ENCODE data around the gene DQX1.
"Not testable (repeated sequence)": the region's sequence is repeated elsewhere in the genome, so short reads cannot be mapped to it uniquely, and the experiment has no call there.

The DQX1 gene, protein sequence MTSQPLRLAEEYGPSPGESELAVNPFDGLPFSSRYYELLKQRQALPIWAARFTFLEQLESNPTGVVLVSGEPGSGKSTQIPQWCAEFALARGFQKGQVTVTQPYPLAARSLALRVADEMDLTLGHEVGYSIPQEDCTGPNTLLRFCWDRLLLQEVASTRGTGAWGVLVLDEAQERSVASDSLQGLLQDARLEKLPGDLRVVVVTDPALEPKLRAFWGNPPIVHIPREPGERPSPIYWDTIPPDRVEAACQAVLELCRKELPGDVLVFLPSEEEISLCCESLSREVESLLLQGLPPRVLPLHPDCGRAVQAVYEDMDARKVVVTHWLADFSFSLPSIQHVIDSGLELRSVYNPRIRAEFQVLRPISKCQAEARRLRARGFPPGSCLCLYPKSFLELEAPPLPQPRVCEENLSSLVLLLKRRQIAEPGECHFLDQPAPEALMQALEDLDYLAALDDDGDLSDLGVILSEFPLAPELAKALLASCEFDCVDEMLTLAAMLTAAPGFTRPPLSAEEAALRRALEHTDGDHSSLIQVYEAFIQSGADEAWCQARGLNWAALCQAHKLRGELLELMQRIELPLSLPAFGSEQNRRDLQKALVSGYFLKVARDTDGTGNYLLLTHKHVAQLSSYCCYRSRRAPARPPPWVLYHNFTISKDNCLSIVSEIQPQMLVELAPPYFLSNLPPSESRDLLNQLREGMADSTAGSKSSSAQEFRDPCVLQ

DNA sequence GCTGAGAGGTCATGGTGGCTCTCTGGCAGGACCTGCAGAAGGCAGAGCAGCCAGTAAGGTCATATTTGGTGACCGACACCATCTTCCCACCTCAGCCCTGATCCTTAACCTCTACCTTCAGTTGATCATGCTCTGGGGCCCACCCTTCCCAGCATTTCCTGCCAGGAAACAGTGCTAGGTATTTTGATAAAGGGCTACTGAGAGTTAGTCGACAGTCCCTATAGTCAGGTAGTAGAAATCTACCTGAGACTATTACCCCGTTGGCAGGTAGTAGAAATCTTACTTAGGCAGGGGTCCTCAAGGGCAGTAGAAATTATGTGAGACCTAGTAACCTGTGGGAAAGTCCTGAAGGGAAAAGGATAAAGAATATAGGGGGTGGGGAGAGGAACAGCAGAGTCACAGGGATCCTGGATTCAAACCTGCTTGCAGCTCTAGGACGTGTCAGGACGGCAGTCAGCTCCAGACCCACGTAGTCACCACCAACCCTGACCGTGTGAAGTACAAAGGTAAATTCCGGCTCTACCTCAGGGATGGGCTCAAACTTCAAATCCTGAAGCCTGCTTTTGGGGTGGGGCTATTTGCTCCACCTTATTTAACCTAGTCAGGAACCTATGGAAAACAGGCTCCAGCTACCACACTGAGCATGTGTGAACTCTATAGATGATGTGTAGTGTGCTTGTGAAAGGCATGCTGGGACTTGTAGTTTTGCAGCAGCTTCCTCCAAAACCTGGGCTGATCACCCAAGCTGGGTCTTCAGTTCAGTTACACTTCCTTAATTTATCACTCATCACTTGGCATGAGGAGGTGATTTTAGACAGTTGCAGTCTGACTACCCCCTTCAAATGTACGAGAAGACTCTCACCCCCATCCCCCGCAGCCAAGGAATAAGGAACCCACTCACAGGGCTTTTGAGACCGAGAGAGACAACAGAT, at the start of gene DQX1:
Gene DQX1 (minus strand): TSS at position 515 of the 932 bp plus-strand sequence. CDS start 502 bp downstream, at position 13.
- no peak for DNase-seq

DNA sequence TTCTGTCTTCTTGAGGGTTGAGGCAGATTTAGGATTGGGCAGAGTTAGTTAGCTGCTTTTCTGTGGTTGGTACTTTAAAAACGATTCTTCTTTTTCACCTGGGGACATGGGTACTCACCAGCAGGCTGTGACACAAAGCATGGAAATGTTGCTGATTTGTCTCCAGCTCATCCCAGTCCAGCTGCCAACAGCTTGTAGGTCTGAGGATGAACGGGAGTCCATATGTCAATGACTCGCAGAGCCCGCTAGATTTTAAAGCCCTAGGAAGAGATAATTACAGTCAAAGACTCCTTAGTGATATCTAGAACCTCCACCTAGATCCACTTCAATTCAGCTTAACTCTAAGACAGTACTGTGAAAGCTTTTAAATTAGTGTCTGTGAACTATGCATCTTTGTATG, 49.3 kb upstream of the DQX1 start:
- no peak for DNase-seq

DNA sequence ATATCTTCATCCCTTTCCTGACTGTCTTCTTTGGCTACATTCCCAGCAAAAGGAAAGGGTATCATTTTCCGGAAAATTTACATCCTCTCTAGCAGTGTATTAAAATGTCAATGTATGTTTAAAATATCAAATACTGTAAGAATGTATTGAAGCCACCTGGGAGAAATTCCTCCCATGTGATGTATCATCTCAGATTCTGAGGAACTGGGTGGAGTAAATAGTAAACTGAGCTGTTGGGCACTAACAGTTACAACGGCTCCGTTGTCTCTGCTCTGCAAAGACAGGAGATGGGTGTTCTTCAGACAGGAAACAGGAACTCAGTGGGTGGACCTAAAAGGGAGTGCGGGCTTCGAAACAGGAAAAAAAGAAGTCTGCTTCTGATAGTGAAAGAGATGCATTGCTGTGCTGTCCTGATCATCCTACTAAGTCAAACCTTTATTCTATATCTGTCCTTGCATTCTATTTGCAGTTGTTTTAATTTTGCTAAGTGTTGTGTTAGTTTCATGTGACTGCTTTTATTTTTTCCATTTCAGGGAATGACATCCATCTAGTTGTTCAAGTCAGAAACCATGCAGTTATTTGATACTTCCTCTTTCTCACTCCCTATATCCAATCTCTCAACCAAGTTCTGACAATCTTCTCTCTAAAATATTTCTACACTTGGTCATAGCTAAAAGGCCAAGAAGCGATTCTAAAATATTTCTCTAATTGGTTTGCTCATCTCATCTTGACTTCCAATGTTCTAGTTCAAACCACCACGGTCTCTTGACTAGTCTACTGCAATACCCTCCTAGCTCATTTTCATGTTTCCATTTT, 47.9 kb upstream of the DQX1 start:
- no peak for DNase-seq

DNA sequence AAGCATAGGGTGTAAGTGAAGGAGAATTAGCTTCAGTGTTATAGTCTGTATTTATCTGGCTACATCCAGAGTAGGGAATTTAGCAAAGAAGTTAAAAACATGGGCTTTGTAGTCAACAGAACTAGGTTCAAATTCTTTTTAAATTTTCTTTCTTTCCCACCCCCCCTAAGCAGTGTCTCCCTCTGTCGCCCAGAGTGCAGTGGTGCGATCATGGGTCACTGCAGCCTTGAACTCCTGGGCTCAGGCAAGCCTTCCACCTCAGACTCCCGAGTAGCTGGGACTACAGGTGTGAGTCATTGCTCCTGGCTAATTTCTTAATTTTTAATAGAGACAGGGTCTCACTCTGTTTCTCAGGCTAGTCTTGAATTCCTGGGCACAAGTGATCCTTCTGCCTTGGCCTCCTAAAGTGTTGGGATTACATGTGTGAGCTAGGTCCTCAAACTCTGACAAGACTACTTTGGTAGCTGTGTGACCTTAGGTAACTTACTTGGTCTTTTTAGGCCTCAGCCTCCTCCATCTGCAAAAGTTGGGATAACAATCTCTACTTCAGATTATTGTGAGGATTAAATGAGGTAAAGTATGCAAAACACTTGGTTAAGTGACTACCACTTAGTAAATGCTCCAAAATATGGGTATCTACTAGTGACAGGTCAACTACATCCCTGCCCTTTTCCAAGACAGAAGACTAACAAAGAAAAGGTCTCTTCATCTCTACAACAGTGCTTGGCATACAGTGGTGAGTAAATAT, 46.3 kb upstream of the DQX1 start:
- DNase-seq: no peak

DNA sequence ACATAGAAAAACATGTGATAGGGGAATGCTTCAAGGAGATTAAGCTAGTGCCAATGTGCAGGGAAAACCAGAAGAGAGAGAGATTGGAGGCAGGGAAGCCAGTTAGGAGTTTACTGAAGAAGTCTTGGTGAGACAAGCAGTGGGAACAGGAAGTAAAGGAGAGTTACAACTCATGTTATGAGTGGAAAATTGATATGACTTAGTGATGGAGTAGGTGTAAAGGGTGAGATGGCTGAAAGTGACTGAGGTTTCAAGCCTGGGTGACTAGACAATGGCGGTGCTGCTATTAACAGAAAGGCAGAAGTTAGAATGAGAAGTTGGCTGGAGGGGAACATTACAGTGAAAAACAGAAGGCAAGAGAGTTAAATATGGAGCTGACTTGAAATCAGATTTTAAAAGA, 45.0 kb upstream of the DQX1 start:
- no peak for DNase-seq

DNA sequence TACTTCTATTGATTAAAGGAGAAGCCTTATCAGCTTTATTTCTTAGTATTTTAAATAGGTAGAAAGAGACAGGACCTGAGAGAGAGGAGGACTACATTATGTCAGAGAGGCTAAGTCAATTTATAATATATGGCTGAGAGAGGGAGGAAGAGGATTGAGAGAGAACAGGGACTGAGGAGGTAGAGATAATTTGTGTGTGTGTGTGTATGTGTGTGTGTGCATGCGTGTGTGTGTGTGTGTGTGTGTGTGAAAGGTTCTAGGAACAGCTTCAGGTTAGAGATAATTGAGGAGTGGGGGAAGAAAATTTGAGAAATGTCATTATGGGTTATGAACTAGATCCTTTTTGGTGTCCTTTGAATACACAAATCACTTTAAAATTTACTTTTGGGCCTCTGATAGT, 43.7 kb upstream of the DQX1 start:
- no peak for DNase-seq

DNA sequence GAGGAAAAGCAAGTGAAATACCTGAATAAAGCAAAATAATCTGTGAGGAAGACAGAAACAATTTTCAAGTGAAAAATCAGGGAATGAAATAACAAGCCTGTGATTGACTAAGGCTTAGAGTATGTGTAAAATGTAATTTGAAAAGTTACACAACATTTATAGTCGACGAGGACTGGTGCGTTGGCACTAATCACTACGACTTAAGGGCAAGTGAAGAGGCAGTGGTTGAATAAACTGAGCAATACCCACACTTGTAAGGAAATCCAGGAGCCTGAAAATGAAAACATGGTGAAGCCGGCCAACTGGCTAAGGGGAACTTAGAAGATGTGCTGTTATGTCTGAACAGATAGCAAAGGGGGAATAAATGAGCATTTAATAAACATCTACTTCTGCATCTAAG, 41.9 kb upstream of the DQX1 start:
- no peak for DNase-seq

DNA sequence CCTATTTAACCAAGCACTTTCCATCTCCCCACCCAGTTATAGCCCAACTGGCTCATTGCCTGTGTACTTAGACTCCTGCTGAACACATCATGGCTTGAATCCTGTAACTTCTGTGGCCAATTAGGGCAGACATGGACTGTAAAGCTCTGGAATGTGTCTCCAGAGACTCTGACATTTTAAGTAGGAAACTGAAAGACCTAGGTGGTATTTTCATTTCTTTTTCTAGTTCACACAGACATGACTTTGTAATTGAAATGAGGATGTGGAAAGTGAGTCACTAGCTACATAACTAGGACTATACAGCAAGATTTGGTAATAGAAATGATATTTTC, 40.7 kb upstream of the DQX1 start:
- no peak for DNase-seq

DNA sequence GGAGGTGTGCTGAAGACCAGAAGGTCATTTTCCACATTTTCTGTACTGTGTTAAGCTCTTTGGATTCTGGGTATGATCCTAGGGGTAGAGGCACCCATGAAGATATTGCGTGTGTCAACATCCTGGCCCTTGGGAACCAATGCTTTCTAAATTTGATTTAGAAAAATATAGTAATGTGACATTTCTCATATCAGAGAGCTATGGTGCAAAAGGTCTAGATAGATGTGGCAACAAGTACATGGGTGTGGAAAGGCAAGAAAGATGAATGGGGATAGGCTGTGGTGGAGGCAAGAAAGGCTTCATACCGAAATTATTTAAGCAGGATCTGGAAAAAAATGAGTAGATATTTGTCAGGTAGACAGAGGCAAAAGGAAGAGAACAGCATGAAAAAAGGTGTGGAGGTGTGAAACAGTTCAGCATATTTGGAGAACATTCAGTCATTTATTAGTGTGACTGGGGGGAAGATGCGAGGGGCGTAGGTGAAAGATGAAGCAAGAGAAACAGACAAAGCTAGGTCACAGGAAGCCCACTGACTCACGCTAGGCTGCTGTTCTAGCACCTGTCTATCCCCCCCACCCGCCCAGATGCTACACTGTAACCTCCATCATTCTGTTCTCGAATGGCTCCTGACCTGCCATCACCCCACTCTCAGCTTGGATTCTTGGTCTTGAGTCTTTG, 40.2 kb upstream of the DQX1 start:
- DNase-seq: no peak

DNA sequence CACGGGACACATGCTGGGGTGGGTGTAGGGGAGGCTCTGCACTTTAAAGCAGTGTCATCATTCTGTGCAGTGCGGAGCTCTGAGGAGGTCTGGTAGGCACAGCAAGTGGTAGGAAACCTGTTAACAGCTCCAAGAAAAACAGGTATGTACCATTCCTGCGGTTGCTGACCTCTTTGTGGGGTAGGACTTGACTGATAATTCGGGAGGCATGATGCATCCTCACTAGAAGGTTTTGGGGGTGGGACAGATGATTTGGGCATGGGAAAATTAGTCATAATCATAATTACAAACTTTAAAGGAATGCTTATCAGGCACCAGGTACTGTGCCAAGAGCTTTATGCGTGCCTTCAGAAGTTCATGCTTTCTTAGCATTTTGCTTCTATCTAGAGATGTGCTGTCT, 38.2 kb upstream of the DQX1 start:
- no peak for DNase-seq

DNA sequence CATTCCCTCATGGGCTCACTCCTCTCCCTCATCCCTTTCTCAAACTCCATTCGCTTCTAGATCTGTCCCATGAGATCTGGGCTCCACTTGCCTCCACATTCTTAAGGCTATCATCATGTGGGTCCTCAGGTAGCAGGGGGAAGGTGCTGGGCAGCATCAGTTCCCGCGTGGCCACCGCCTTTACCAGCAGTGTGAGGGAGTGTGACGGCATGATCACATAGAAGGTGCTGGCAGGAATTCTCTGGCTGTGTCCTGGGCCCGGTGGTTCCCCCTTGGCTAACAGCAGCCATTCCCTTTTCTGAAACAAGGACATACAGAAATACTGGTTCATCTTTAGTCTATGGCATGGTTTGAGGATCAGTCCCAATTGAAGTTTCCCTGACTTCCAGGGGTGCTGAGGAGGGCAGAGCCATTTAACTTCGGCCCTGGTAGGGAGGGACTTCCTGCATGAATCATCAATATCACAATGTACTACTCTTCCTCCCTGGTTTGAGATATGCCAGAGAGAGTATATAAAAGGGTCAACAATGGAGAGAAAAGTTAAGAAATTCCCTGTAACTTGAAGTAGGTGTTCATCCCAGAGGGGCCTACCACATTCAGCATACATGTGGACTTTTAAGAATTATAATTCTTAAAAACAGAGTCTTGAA, 36.2 kb upstream of the DQX1 start:
- DNase-seq: no peak

DNA sequence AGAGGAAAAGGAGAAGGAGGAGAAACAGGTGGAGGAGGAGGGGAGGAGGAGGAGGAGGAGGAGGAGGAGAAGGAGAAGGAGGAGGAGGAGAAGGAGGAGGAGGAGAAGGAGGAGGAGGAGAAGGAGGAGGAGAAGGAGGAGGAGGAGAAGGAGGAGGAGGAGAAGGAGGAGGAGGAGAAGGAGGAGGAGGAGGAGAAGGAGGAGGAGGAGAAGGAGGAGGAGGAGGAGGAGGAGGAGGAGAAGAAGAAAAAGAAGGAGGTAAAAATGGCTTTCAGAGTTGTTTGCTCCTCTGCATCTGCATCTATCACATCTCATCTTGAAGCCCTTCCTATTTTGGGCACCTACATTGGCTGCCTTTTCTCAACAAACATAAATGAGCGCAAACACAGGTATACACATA, 35.0 kb upstream of the DQX1 start:
- DNase-seq: not testable (repeated sequence)

DNA sequence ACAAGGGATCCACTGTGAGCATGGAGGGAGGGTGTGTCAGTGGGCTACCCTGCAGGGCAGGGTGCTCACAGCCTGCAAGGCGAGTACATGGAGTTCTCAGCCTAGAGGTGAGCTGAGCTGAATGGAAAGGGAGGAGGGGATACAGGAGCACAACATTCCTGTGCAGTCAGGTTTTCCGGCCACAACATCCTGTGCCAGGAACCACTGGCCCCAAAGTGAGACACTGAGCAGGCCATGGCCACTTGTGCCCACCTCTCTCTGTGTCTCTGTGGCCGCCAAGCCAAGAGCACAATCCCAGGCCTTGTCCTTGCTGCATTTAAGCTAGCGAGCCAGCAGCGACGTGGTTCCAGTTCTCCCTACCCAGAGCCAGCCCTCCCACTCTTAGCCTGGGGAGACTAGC, 34.6 kb upstream of the DQX1 start:
- DNase-seq: no peak

DNA sequence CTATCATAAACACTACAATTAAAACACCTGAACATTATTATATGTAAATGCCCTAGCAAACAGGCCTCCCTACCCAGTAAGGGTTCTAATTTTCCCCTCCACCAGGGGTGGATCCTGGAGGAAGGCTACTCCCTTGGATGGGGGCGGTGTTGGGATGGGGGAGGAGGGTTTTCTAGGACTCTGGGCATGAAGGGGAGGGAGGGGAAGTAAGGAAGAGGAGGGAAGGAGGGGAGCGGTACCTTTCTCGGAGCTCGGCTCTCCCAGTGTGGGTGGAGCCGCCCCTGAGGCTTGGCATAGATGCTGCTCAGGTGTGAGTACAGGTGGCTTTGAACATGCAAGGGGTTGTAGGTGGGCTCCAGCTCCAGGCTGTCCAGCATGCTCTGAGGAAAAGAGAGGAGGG, 33.9 kb upstream of the DQX1 start:
- DNase-seq: no peak

DNA sequence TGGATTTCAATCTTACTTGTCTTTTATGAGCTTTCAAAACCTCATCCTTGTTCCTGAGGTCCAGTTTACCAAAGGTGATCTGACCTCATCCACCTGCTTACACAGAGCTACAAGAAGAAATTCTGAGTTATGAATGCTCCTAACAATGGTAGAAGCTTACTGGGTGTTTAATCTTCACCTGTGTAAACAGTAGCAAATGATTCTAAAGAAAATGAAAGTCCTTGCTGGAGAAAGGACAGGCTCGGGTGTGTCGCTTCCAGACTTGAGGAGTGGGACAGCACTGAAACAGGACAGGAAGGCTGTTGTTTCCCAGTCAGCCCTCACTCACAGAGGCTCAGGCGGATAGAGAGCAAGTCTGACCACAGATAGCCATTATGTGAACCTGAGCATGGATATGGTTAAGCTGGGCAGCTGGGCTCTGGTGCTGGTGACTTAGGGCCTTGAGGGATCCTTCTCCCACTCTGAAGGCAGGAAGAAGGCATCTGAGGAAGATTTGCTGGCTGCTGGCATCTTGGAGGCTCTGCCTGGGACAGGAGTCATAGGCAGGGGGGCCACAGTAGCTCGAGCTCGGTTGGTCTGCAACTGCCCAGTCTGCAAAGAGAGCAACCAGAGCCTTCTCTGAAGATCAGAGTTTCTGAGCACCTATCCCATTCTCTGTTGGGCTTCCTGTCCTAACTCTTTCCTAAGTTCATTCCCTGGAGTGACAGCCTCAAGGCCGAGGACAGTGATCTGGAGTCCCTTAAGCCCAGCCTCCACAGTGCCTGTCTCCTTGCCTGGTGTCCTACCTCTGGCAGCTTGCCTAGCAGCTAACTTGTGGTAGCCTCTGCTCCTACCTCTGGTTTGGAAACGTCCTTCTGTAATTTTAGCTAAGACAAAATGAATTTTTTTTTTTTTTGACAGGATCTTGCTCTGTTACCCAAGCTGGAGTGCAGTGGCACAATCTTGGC, 32.5 kb upstream of the DQX1 start:
- no peak for DNase-seq

DNA sequence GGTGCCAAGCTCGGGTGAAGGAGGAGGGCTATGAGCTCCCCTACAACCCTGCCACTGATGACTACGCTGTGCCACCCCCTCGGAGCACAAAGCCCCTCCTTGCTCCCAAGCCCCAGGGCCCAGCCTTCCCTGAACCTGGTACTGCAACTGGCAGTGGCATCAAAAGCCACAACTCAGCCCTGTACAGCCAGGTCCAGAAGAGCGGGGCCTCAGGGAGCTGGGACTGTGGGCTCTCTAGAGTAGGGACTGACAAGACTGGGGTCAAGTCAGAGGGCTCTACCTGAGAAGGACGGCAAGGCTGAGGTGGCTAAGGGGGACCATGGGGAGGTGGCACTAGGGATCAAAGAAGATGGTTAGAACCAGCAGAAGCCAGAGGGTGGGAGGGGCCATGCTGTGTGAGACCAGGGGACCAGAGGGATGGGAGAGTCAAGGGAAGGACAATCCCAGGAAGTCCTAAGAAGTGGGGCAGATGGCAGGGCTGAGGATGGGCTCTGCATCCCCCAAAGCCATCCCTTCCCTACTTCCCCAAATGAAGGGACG, 30.9 kb upstream of the DQX1 start:
- DNase-seq: no peak

DNA sequence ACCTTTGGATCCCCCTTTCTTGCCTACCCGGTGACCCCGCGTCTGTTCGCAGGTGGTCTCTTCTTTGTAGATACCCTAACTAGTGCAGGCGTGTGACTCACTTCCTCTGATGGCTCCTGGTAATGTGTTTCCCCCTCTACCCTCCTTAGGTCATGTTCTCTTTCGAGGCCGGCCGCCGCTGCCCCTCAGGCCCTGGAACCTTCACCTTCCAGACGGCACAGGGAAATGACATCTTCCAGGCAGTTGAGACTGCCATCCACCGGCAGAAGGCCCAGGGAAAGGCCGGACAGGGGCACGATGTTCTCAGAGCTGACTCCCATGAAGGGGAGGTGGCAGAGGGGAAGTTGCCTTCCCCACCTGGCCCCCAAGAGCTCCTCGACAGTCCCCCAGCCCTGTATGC, 30.1 kb upstream of the DQX1 start:
- no peak for DNase-seq

DNA sequence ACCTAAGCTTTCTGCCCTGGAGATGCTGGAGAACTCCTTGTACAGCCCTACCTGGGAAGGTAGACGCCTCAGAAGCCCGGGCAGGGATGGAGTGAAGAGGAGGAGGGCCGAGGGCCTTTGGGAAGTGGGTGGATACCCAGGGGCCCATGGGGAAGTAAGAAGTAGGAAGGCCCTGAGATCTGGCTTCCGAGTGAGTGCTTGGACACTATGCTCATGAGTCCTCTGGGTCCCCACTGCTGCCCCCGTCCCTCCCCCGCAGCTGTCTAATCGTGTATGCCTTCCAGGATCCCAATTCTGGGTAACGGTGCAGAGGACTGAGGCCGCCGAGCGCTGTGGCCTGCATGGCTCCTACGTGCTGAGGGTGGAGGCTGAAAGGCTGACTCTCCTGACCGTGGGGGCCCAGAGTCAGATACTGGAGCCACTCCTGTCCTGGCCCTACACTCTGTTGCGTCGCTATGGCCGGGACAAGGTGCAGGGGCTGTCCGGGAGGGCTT, 29.6 kb upstream of the DQX1 start:
- DNase-seq: no peak
